Activated effector memory CD4-positive, alpha-beta T cell treated with Interleukin-2 at 50 U/mL for 16 hours (primary cell): ENCODE measurements around the gene PAFAH1B2.

ENCODE experiments used
- DNase-seq: peaks from one replicate; pipeline ENCODE4 v3.0.0-alpha.2; 2020

PAFAH1B2 gene

DNA sequence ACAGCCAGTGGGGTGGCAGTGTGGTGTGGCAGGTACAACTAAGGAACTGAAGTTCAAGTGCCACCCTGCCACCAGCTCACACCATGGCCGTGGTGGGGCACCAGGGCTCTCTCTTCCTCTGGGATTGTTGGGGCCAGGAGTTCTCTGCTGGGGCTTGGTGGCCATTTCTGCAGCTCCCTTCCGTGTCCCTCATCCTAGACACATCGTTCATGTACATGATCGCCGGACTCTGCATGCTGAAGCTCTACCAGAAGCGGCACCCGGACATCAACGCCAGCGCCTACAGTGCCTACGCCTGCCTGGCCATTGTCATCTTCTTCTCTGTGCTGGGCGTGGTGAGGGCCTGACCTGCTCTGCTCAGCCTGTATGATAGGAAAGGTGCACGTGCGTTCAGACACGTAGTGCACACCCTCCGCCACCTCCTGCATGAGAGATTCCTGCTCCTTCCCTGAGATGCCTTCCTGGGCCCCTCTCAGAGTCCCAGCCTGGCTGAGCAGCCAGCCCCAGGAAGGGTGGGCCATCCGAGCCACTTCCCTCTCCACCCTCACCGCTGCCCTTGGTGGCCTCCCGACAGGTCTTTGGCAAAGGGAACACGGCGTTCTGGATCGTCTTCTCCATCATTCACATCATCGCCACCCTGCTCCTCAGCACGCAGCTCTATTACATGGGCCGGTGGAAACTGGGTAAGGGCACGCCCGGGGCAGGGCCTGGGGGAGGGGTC, 47.8 kb downstream of the PAFAH1B2 start:
- no peak for DNase-seq

DNA sequence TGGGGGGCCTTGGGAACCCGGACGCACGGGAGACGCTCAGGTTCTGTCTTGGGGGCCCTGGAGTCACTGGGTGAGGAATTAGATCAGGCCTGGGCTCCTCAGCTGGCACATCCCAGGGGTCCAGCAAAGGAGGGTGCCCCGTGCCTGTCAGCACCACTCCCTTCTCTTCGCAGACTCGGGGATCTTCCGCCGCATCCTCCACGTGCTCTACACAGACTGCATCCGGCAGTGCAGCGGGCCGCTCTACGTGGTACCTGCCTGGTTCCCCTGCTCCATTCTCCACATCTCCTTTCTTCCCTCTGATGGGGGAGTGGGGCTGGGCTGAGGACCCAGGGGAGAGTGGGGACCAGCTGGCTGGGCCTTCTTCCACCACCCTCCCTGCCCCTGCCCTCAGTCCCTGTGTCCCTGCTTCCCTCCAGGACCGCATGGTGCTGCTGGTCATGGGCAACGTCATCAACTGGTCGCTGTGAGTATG, 48.4 kb downstream of the PAFAH1B2 start:
- DNase-seq, result no peak

GRCh38 chr11:117193130-117194020, 49.3 kb downstream of the PAFAH1B2 start:
- DNase-seq, result no peak

DNA sequence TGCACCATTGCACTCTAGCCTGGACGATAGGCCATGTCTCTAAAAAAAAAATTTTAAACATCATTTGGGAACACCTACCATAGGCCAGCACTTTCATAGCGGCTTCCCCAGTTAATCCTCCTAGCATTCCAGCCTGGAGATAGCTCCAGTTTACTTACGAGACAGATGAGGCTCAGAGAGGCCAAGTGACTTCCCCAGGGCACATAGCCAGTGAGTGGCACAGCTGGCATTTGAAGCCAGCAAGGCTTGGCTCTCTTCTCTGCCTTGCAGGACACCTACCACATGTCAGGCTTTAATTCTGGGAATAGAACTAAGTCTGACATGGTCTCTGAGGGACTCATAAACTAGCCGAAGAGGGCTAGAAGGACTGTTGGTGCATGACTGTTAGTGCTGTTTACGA, 50.2 kb downstream of the PAFAH1B2 start:
- DNase-seq, result no peak

DNA sequence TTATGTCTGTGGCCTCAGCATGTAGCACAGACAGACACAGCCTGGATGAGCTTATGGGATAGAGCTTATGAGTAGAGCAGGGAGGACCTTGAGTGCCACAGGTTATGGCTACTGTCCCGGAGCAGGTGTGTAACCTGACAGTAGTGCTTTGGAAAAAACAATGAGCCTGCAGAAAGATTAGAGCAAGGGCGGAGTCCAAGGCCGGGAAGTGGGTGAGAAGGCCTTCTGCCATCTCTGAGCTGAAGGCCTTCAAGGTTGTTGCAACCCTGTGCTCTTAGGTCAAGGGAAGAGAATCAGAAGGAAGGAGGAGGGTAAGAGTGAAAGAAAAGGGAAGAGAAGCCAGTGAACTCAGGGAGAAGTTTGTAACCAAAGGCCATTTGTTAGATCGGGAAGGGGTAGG, 51.2 kb downstream of the PAFAH1B2 start:
- DNase-seq, result no peak

DNA sequence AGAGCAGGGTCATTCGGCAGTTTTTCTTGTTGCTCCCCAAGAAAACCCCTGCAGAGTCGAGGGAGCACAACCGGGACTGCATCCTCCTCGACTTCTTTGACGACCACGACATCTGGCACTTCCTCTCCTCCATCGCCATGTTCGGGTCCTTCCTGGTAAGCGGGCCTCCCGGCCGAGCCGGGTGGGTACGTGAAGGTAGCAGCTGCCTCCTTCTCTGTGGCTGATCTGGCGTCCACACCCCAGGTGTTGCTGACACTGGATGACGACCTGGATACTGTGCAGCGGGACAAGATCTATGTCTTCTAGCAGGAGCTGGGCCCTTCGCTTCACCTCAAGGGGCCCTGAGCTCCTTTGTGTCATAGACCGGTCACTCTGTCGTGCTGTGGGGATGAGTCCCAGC, 51.7 kb downstream of the PAFAH1B2 start:
- DNase-seq, result no peak

GRCh38 chr11:117197006-117197405, 52.9 kb downstream of the PAFAH1B2 start:
- no peak for DNase-seq

GRCh38 chr11:117197516-117198456, 53.7 kb downstream of the PAFAH1B2 start:
- no peak for DNase-seq

- DNase-seq, result no peak
These were observed 54.5 kb downstream of the PAFAH1B2 start for GRCh38 chr11:117198613-117199012.

GRCh38 chr11:117199053-117199915, 55.2 kb downstream of the PAFAH1B2 start, which contains the start of gene TAGLN:
Gene TAGLN (plus strand): TSS chr11:117199370. CDS start chr11:117203014, 3,644 bp downstream.
- DNase-seq, result no peak

GRCh38 chr11:117199916-117200812, 56.1 kb downstream of the PAFAH1B2 start:
- no peak for DNase-seq

DNA sequence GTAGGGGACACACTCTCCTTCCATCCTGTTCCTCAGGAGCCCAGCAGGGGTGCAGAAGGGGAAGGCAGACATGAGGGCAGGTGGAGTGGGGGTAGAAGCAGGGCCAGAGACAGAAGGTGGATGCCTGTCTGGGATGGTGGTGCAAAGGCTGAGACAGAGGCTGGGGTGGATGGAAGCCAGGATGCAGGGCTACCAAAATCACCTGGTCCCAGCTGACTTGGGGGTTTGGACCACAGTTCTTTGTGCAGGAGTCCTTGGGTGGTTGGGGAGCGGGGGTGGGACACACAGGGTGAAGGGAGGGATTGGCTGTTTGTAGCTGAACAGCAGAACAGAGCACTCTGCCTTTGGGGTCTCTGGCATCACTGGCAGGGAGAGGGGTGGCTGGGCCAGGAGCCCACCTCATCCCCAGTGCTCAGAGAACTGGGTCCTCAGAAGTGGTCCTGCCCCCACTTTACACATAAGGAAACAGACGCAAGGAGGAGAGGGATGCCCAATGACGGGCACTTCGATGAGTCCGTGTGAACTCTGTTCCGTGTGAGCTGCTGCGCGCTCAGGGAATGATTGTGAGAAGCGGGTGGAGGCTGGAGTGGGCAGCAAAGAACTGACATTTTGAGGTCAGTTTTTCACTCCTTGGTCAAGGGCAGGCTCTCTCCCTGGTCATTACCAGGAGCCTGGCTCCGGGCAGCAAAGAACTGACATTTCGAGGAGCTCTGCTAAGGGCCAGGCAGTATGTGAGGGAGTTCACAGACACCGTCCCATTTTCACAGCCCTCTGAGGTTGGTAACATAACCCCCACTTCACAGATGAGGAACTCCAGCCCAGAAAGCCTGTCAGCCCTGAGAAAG, 56.9 kb downstream of the PAFAH1B2 start:
- DNase-seq, result no peak

DNA sequence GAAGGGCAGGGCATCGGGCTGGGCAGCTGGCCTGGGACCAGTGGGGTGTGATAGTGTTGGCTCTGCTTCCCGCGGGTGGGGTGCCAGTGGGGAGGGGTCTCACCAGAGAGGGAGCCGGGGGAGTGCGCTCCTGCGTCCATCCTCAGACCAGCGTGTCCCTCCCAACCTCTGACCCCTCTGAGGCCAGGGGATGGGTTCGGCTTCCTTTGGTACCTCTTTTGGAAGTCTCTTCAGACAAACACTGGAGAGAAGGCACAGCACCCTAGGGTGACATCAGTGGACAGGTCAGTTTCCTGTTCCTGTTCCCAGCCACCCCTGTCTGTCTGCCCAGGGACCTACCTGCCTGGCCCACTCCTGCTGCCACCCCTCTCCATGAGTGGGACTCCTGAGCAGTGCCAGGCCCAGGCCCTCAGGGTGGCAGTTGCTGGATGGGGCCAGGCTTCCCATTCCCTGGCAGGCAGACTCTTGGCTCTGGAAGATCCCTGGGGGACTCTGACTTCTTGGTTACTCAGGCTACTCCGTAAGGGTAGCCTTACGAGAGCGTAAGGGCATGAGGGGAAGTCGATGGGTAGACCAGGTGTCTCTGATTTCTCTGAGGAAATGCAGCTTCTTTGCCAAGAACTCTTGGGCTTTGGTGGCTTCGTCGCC, 57.7 kb downstream of the PAFAH1B2 start:
- DNase-seq, result no peak

DNA sequence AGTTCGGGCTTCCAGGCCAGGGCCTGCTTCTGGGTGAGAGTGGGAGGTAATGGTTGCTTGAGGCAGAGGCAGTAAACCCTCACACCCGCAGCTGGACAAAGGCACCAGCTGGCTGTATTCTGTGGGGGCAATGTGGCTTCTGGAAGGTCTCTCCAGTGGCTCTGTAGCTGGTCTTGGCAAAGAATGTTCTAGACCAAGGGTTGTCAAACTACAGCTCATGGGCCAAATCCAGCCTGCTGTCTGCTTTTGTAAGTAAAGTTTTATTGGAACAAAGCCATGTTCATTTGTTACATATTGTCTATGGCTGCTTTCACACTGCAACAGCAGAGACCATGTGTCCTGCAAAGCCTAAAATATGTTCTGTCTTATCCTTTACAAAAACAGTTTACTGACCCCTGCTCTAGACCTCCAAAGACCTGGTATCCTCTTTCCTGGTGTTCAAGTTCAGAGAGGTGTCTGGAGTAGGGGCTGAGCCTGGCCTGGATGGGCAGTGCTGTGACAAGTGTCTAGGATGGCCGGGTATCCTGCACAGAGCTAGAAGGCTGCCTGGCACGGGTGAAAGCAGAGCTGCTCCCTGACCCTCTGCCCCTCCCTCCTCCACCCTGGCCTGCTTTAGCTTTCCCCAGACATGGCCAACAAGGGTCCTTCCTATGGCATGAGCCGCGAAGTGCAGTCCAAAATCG, 58.4 kb downstream of the PAFAH1B2 start:
- no peak for DNase-seq

DNA sequence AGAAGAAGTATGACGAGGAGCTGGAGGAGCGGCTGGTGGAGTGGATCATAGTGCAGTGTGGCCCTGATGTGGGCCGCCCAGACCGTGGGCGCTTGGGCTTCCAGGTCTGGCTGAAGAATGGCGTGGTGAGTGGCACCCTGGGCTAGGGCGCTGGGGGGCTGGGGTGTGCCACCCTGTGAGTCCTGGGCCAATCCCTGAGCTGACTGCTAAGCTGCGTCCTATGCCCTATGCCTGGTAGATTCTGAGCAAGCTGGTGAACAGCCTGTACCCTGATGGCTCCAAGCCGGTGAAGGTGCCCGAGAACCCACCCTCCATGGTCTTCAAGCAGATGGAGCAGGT, 59.0 kb downstream of the PAFAH1B2 start:
- DNase-seq, result no peak

GRCh38 chr11:117204283-117205080, 60.4 kb downstream of the PAFAH1B2 start:
- DNase-seq, result no peak

DNA sequence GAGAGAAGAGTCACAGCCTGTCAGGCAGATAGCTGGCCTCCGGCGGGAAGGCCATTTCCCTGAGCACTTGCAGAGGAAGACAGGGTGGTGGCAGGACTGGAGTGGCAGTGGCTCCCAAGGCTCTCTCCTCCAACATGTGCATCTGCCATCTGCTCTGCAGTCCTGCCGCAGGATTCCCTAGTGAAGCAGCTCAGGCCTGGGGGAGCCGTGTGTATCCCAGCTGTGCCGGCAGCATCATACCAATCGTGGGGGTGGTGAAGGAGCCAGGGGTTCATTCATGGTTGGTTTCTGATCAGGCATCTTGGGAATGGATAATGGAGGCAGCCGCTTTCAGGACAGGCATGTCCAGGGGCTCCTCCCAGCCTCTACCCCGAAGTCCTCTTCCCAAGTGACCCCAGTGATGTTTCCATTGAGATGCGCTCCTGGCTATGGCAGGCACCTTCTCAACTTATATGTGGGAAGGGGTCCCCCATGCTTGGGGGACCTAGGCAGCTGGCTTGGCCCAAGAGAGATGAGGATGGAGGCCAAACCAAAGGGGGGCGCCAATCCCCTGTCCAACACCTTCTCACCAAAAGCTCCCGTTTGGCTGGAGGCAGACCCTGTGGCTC, 61.2 kb downstream of the PAFAH1B2 start:
- no peak for DNase-seq
